ENCODE results near the gene ERC2.
"Not testable (repeated sequence)": the region's sequence is repeated elsewhere in the genome, so short reads cannot be mapped to it uniquely, and the experiment has no call there.

Gene ERC2

DNA sequence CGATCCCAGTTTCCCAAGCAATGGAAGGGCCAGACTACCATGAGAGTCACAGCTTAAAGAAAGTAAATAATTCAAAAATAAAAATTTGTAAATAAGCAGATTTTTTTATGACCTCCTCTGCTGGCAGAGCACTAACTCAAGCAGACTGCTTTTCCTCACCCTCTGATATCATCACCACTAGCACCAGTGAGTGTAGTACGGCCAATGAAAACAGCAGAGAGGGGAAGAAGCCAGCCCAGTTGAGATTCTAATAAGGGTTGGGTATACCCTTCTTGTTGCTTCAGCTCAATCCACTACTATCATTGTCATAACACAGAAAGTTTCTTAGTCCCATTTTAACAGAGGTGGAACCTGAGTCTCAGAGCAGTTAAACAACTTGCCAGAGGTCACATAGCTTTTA is 193.1 kb downstream of the ERC2 start:
- Histone ChIP-seq H3K4me1 (ENCODE audit: insufficient read depth, low read length) (no peaks in the 10 kb centered on the region), H3K4me3 (ENCODE audit: low read length) (no peak overlapping the region), H3K9me3 (ENCODE audit: insufficient read depth, low read depth, low read length) (no peaks in the 10 kb centered on the region), H3K27ac (ENCODE audit: low read length) (no peak overlapping the region), H3K27me3 (ENCODE audit: insufficient read depth, low read length) (no peaks in the 10 kb centered on the region), H3K9ac (ENCODE audit: low read depth, low read length) (no peak overlapping the region), H3K36me3 (ENCODE audit: insufficient read depth, low read depth, low read length) (no peaks in the 10 kb centered on the region)

DNA sequence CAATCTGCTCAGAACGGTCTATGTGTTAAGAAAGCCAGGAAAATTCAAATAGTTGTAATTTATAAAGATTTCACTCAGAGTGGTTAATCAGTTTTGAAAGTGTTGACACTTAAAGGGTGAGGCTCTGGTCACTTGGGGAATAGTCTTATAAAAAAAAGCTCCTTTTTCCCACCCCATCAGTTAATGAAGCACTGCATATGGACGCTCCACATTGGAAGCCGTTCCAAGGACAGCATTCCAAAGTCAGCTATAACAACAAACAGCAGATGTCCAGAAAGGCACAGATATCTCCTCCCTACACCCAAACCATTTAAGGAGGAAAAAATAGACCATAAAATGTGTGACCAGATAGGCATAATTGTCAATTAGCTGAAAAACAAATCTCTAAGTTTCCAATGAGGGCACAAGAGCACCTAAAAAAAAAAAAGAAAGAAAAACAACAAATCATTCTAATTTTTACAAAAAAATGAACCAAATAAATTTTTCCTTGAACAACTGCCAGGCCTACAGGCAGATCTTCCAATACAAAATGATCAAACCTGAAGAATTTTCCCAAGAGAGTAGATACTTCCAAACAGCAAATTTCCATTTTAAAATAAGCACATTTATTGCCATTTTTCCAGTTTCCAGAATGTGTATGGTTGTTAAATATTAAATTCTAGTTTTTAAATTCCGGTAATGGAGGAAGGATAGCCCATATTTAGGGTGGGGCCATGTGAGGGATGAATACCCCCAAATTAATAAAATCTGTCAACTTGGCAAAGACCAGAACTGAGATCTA is 198.3 kb downstream of the ERC2 start:
- Histone ChIP-seq H3K27me3 (ENCODE audit: insufficient read depth, low read length) (no peaks in the 10 kb centered on the region), H3K27ac (ENCODE audit: low read length) (no peak overlapping the region), H3K4me3 (ENCODE audit: low read length) (no peak overlapping the region), H3K9ac (ENCODE audit: low read depth, low read length) (no peak overlapping the region), H3K36me3 (ENCODE audit: insufficient read depth, low read depth, low read length) (no peaks in the 10 kb centered on the region; the same call in 1 of the 2 replicates), H3K4me1 (ENCODE audit: insufficient read depth, low read length) (no peaks in the 10 kb centered on the region), H3K9me3 (ENCODE audit: insufficient read depth, low read depth, low read length) (peaks cover 5% of the 10 kb centered on the region)

- H3K4me1 ChIP-seq (ENCODE audit: insufficient read depth, low read length): no peaks in the 10 kb centered on the region
- H3K4me3 ChIP-seq (ENCODE audit: low read length): no peak overlapping the region
- peaks cover 7% of the 10 kb centered on the region for H3K9me3 ChIP-seq (ENCODE audit: insufficient read depth, low read depth, low read length)
Observed at GRCh38 chr3:56268616-56269383, 199.5 kb downstream of the ERC2 start.

DNA sequence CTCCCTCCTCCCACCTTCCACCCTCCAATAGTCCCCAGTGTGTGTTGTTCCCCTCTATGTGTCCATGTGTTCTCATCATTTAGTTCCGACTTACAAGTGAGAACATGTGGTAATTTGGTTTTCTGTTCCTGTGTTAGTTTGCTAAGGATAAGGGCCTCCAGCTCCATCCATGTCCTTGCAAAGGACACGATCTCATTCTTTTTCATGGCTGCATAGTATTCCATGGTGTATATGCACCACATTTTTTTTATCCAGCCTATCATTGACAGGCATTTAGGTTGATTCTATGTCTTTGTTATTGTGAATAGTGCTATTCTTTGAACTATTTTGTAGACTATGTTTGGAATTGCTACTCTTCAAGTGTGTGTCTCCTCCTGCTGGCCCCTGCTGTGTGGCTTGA is 206.4 kb downstream of the ERC2 start:
- H3K4me3 ChIP-seq (ENCODE audit: low read length); H3K36me3 ChIP-seq (ENCODE audit: insufficient read depth, low read depth, low read length); H3K9ac ChIP-seq (ENCODE audit: low read depth, low read length); H3K9me3 ChIP-seq (ENCODE audit: insufficient read depth, low read depth, low read length); H3K27ac ChIP-seq (ENCODE audit: low read length); H3K27me3 ChIP-seq (ENCODE audit: insufficient read depth, low read length); H3K4me1 ChIP-seq (ENCODE audit: insufficient read depth, low read length): not testable (repeated sequence)

More at GRCh38 chr3:56268616-56269383, 199.5 kb downstream of the ERC2 start:
- Histone ChIP-seq H3K27me3 (ENCODE audit: insufficient read depth, low read length) (no peaks in the 10 kb centered on the region), H3K9ac (ENCODE audit: low read depth, low read length) (no peak overlapping the region), H3K36me3 (ENCODE audit: insufficient read depth, low read depth, low read length) (no peaks in the 10 kb centered on the region; the same call in 1 of the 2 replicates), H3K27ac (ENCODE audit: low read length) (no peak overlapping the region)

GRCh38 chr3:56260262-56260661 is 208.0 kb downstream of the ERC2 start:
- Histone ChIP-seq H3K4me1 (ENCODE audit: insufficient read depth, low read length) (peaks cover 8% of the 10 kb centered on the region; the same call in 1 of the 2 replicates), H3K36me3 (ENCODE audit: insufficient read depth, low read depth, low read length) (no peaks in the 10 kb centered on the region; the same call in 1 of the 2 replicates), H3K27ac (ENCODE audit: low read length) (no peak overlapping the region), H3K9me3 (ENCODE audit: insufficient read depth, low read depth, low read length) (peaks cover 5% of the 10 kb centered on the region), H3K9ac (ENCODE audit: low read depth, low read length) (no peak overlapping the region), H3K27me3 (ENCODE audit: insufficient read depth, low read length) (no peaks in the 10 kb centered on the region), H3K4me3 (ENCODE audit: low read length) (no peak overlapping the region)

DNA sequence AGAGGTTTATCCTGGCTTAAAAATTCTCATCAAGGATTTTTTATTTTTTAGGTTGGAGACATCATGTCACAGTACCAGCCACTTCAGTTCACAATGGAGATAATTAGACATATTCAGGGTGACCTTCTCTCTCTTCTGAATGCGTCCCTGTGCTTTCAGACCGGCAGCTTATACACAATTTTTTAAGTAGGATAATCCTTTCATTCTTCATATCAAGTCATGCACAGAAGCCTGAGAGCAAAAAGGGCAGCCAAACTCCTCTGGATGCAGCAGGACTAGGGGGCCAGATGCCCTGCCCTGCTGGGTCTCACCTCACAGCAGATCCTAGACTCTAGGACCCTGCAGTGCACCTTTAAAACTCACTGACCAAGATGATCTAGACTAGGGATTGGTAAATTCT is 210.4 kb downstream of the ERC2 start:
- Histone ChIP-seq H3K4me1 (ENCODE audit: insufficient read depth, low read length) (peaks cover 20% of the 10 kb centered on the region), H3K4me3 (ENCODE audit: low read length) (no peak overlapping the region), H3K27me3 (ENCODE audit: insufficient read depth, low read length) (no peaks in the 10 kb centered on the region), H3K9me3 (ENCODE audit: insufficient read depth, low read depth, low read length) (no peaks in the 10 kb centered on the region), H3K27ac (ENCODE audit: low read length) (no peak overlapping the region), H3K9ac (ENCODE audit: low read depth, low read length) (no peak overlapping the region), H3K36me3 (ENCODE audit: insufficient read depth, low read depth, low read length) (no peaks in the 10 kb centered on the region)

DNA sequence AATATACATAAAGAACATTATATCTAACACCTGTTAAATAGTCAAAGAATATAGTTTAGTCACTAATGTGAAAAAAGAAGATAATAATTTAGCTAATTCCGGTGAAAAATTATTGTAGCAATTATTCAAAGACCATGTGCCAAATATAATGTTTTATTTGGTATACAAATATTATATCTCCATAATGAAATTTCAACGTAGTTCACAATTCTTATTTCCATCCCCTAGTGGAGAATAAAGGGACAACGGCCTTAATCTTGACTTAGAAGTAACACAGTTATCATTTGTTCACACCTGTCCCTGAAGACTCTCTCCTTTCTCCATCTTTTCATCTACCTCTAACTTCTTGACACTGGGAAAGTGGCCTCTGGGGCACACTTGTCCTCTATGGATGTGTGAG is 213.4 kb downstream of the ERC2 start:
- Histone ChIP-seq H3K36me3 (ENCODE audit: insufficient read depth, low read depth, low read length) (no peaks in the 10 kb centered on the region), H3K4me1 (ENCODE audit: insufficient read depth, low read length) (peaks cover 20% of the 10 kb centered on the region), H3K9ac (ENCODE audit: low read depth, low read length) (no peak overlapping the region), H3K27me3 (ENCODE audit: insufficient read depth, low read length) (no peaks in the 10 kb centered on the region), H3K4me3 (ENCODE audit: low read length) (no peak overlapping the region), H3K9me3 (ENCODE audit: insufficient read depth, low read depth, low read length) (no peaks in the 10 kb centered on the region), H3K27ac (ENCODE audit: low read length) (no peak overlapping the region)

DNA sequence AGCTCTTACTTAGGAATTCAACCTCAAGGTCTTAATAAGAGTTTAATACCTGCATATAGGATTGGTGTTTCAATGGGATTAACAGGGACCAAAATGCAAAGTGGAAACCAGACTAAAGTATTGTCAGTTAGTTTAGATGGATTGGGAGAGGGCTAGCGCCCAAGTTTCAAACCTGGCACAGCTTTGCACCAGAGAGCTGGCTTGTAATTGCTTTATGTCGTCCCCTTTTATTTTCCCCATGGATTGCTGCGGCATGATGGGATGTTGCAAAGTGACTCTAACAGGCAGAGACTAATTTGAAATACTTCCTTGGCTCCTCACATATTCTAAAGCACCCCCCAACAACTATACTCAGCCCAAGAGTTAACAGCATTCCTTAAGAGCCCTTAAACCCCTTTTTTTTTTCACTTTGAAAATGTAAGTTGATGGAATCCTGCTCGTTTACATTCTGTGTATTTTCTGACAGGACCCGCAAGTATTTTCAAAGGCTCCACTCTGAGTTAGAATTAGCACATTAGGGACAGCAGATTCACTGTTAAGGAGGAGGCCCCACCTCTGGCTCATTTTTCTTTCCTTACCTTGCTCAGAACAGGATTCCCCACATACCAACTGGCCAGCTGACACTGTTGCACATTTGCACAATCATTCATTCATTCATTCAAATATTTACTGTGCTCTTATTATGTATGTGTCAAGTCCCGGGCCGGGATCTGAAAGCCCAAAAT is 214.2 kb downstream of the ERC2 start:
- H3K27ac ChIP-seq (ENCODE audit: low read length): no peak overlapping the region
- no peaks in the 10 kb centered on the region for H3K27me3 ChIP-seq (ENCODE audit: insufficient read depth, low read length)
- H3K36me3 ChIP-seq (ENCODE audit: insufficient read depth, low read depth, low read length): no peaks in the 10 kb centered on the region
- no peak overlapping the region for H3K9ac ChIP-seq (ENCODE audit: low read depth, low read length)
- no peak overlapping the region for H3K4me3 ChIP-seq (ENCODE audit: low read length)
- H3K4me1 ChIP-seq (ENCODE audit: insufficient read depth, low read length): peaks cover 20% of the 10 kb centered on the region
- no peaks in the 10 kb centered on the region for H3K9me3 ChIP-seq (ENCODE audit: insufficient read depth, low read depth, low read length)

- Histone ChIP-seq H3K27me3 (ENCODE audit: insufficient read depth, low read length) (no peaks in the 10 kb centered on the region), H3K4me3 (ENCODE audit: low read length) (no peak overlapping the region), H3K27ac (ENCODE audit: low read length) (no peak overlapping the region), H3K9me3 (ENCODE audit: insufficient read depth, low read depth, low read length) (no peaks in the 10 kb centered on the region), H3K4me1 (ENCODE audit: insufficient read depth, low read length) (peaks cover 20% of the 10 kb centered on the region), H3K36me3 (ENCODE audit: insufficient read depth, low read depth, low read length) (no peaks in the 10 kb centered on the region), H3K9ac (ENCODE audit: low read depth, low read length) (no peak overlapping the region)
Observed at GRCh38 chr3:56251343-56251945, 216.8 kb downstream of the ERC2 start.

DNA sequence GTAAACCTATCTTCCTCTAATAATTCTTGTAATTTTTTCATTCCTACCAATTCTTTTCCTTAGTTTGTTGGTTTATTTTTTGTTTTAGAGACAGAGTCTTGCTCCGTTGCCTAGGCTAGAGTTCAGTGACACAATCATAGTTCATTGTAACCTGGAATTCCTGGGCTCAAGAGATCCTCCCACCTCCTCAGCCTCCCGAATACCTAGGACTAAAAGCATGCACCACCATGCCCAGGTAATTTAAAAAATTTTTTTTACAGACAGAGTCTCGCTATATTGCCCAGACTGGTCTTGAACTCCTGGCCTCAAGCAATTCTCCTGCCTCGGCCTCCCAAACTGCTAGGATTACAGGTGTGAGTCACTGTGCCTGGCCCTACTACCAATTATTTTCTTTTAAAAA is 220.2 kb downstream of the ERC2 start:
- no peaks in the 10 kb centered on the region for H3K4me1 ChIP-seq (ENCODE audit: insufficient read depth, low read length)
- no peaks in the 10 kb centered on the region for H3K9me3 ChIP-seq (ENCODE audit: insufficient read depth, low read depth, low read length)
- no peak overlapping the region for H3K27ac ChIP-seq (ENCODE audit: low read length)
- H3K9ac ChIP-seq (ENCODE audit: low read depth, low read length): no peak overlapping the region
- H3K27me3 ChIP-seq (ENCODE audit: insufficient read depth, low read length): no peaks in the 10 kb centered on the region
- no peak overlapping the region for H3K4me3 ChIP-seq (ENCODE audit: low read length)
- no peaks in the 10 kb centered on the region for H3K36me3 ChIP-seq (ENCODE audit: insufficient read depth, low read depth, low read length)

GRCh38 chr3:56238299-56238698 is 230.0 kb downstream of the ERC2 start:
- Histone ChIP-seq H3K4me1 (ENCODE audit: insufficient read depth, low read length) (no peaks in the 10 kb centered on the region), H3K27me3 (ENCODE audit: insufficient read depth, low read length) (no peaks in the 10 kb centered on the region), H3K27ac (ENCODE audit: low read length) (no peak overlapping the region), H3K9ac (ENCODE audit: low read depth, low read length) (no peak overlapping the region), H3K9me3 (ENCODE audit: insufficient read depth, low read depth, low read length) (no peaks in the 10 kb centered on the region), H3K36me3 (ENCODE audit: insufficient read depth, low read depth, low read length) (no peaks in the 10 kb centered on the region), H3K4me3 (ENCODE audit: low read length) (no peak overlapping the region)

Measured in iPS-20b (cell line).